C4-2B (cell line): Measurements from ENCODE around the gene CAMTA1.

Experiments
- ZFX ChIP-seq: fragments of 450-650 bp; IDR thresholded peaks from 2 replicates; pipeline ENCODE4 v1.6.1; 2017
- TF ChIP-seq, protein P1 (sequence below): fragments of 450-650 bp; conservative IDR thresholded peaks from 2 replicates; pipeline ENCODE4 v1.5.1; 2017; ENCODE audit warnings: mild to moderate bottlenecking

DNA sequence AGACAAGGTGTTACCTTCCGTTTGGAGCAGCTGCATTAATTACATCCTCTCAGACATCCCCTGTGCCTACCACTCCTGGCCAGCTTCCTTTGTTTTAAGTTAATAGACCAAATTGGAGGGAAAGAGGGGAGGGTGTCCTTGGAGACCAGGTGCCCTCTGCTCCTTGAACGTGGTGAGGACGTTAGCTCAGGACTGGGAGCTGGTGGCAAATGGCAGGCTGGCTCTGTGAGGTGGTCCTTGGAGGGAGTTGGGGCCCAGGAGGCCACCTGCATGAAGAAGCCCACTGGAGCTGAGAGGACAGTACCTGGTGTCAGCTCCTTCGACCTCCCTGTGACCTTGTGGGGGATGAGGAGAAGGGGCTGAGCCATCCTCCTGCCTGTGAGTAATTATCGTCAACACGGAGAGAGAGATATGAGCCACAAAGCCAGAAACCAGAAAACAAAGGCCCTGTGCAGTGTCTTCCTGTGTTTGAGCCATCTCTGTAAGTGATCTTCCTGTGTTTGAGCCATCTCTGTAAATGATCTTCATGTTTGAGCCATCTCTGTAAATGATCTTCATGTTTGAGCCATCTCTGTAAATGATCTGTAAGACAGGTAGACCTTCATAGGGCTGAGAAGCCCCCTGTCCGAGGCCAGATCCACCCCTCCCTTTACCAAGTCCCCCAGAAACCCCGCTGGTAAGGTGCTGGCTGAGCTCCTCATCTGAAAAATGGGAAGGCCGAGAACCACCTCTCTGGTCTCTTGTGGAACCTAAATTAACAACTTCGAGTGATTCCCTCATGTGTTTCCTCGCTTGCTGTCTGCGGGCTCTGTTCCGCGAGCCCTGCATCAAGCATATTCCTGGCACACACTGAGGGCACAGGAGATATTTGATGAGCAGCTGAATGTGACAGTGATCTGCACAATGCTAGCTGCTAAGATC is 126.0 kb downstream of the CAMTA1 start:
- TF ChIP-seq, protein P1, sequence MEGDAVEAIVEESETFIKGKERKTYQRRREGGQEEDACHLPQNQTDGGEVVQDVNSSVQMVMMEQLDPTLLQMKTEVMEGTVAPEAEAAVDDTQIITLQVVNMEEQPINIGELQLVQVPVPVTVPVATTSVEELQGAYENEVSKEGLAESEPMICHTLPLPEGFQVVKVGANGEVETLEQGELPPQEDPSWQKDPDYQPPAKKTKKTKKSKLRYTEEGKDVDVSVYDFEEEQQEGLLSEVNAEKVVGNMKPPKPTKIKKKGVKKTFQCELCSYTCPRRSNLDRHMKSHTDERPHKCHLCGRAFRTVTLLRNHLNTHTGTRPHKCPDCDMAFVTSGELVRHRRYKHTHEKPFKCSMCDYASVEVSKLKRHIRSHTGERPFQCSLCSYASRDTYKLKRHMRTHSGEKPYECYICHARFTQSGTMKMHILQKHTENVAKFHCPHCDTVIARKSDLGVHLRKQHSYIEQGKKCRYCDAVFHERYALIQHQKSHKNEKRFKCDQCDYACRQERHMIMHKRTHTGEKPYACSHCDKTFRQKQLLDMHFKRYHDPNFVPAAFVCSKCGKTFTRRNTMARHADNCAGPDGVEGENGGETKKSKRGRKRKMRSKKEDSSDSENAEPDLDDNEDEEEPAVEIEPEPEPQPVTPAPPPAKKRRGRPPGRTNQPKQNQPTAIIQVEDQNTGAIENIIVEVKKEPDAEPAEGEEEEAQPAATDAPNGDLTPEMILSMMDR, result no peak
- no peak for TF ChIP-seq ZFX
